IPS-NIHi7 (cell line): ENCODE results near the gene TIMP3.

Source experiments
- DNase-seq: peaks from one replicate; pipeline ENCODE4 v3.0.0; 2012; ENCODE audit warnings: mixed read lengths; ENCODE audit errors: extremely low spot score

TIMP3 gene

GRCh38 chr22:32829451-32829851, 27.9 kb downstream of the TIMP3 start:
- DNase-seq = no peak

GRCh38 chr22:32830473-32830872, 29.0 kb downstream of the TIMP3 start:
- peak; percentile 50 for DNase-seq

- no peak for DNase-seq
Measured at GRCh38 chr22:32830957-32831356, 29.5 kb downstream of the TIMP3 start.

GRCh38 chr22:32831584-32831983, 30.1 kb downstream of the TIMP3 start:
- DNase-seq = no peak

GRCh38 chr22:32832174-32832573, 30.7 kb downstream of the TIMP3 start:
- DNase-seq = no peak

- DNase-seq = peak; percentile 67
Measured at GRCh38 chr22:32836280-32837123, 35.0 kb downstream of the TIMP3 start.

- no peak for DNase-seq
Measured at GRCh38 chr22:32837142-32837541, 35.6 kb downstream of the TIMP3 start.

- DNase-seq = no peak
Measured at GRCh38 chr22:32837803-32838202, 36.3 kb downstream of the TIMP3 start.

GRCh38 chr22:32839831-32840584, 38.5 kb downstream of the TIMP3 start:
- no peak for DNase-seq

GRCh38 chr22:32841175-32841574, 39.7 kb downstream of the TIMP3 start:
- DNase-seq = no peak

- no peak for DNase-seq
Measured at GRCh38 chr22:32842486-32842885, 41.0 kb downstream of the TIMP3 start.

GRCh38 chr22:32843300-32843699, 41.8 kb downstream of the TIMP3 start:
- no peak for DNase-seq

GRCh38 chr22:32844251-32844650, 42.7 kb downstream of the TIMP3 start:
- DNase-seq = no peak

- DNase-seq = no peak
Measured at GRCh38 chr22:32846780-32847491, 45.4 kb downstream of the TIMP3 start.

GRCh38 chr22:32848226-32848625, 46.7 kb downstream of the TIMP3 start:
- no peak for DNase-seq

- no peak for DNase-seq
Measured at GRCh38 chr22:32849501-32849900, 48.0 kb downstream of the TIMP3 start.

- DNase-seq = no peak
Measured at GRCh38 chr22:32850157-32850556, 48.7 kb downstream of the TIMP3 start.

GRCh38 chr22:32850591-32851517, 49.3 kb downstream of the TIMP3 start:
- DNase-seq = no peak

- no peak for DNase-seq
Measured at GRCh38 chr22:32852395-32853251, 51.1 kb downstream of the TIMP3 start.

GRCh38 chr22:32853662-32854061, 52.2 kb downstream of the TIMP3 start:
- no peak for DNase-seq
